ENCODE results near the gene GABRG3. TPM values are rescaled to one million over a fixed set of nuclear protein-coding genes. Genes with fewer than 3 reads are reported as not detected.

GABRG3 gene
- total and polyA plus RNA-seq, 2 donors (not counting 3 experiments of a cell fraction or from before 2014, with no cell fraction given) = not detected

DNA sequence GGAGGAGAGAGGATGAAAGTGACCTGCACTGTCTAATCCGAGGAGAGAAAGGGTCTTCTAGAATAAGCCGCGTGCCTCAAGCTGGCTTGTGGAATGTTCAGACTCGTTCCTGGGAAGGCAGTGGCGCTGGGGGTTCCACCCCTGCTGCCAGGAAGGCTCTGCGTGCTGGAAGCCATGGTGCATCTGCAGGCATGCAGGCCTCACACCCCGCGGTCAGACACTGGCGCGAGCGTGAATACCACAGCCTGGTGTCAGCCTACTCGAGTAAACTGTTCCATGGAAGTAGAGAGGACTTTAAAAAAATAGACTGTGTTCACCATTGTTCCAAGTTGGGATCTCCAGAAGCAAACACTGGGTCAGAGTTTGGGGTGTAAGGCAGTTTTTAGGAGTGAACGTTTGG is 25.9 kb upstream of the GABRG3 start:
- H3K27me3 ChIP-seq (ENCODE audit: control insufficient read depth in 2 of 2, insufficient read depth in 2 of 2, low read length in 2 of 2) = no peaks in the 10 kb centered on the region
- FAIRE-seq = no peak

More for the DNA sequence above, 25.9 kb upstream of the GABRG3 start:
- Histone ChIP-seq H3K9me3 (replicated peaks; ENCODE audit: control insufficient read depth, insufficient read depth, low read length) (peaks cover 2% of the 10 kb centered on the region), H3K4me2 (ENCODE audit: insufficient read depth, low read length) (no peak overlapping the region), H4K20me1 (replicated peaks; ENCODE audit: control insufficient read depth, extremely low read depth, insufficient read depth, low read length) (no peaks in the 10 kb centered on the region), H3K36me3 (ENCODE audit: control insufficient read depth in 2 of 2, extremely low read depth in 1 of 2, insufficient read depth in 2 of 2, low read length in 2 of 2) (no peaks in the 10 kb centered on the region), H3K4me1 (ENCODE audit: control insufficient read depth, extremely low read depth, insufficient read depth, low read length) (no peaks in the 10 kb centered on the region), H3K4me3 (replicated peaks in 1 of 3; ENCODE audit: insufficient read depth in 1 of 3, low read depth in 1 of 3, low read length in 3 of 3) (no peak overlapping the region), H3K9ac (replicated peaks; ENCODE audit: extremely low read depth, insufficient read depth, low read length) (no peak overlapping the region), H3K27ac (ENCODE audit: insufficient read depth, low read depth, low read length) (no peak overlapping the region), H3K79me2 (ENCODE audit: control insufficient read depth, insufficient read depth, low read length) (no peaks in the 10 kb centered on the region), H2AFZ (ENCODE audit: low read depth, low read length) (no peak overlapping the region), H3K9me1 (replicated peaks; ENCODE audit: control insufficient read depth, extremely low read depth, insufficient read depth, low read length) (no peaks in the 10 kb centered on the region)
- no peak for TF ChIP-seq FOS (IDR thresholded peaks at IDR 0.05; ENCODE audit: borderline replicate concordance, insufficient read depth, low read length)
- TF ChIP-seq, protein P1, sequence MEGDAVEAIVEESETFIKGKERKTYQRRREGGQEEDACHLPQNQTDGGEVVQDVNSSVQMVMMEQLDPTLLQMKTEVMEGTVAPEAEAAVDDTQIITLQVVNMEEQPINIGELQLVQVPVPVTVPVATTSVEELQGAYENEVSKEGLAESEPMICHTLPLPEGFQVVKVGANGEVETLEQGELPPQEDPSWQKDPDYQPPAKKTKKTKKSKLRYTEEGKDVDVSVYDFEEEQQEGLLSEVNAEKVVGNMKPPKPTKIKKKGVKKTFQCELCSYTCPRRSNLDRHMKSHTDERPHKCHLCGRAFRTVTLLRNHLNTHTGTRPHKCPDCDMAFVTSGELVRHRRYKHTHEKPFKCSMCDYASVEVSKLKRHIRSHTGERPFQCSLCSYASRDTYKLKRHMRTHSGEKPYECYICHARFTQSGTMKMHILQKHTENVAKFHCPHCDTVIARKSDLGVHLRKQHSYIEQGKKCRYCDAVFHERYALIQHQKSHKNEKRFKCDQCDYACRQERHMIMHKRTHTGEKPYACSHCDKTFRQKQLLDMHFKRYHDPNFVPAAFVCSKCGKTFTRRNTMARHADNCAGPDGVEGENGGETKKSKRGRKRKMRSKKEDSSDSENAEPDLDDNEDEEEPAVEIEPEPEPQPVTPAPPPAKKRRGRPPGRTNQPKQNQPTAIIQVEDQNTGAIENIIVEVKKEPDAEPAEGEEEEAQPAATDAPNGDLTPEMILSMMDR (IDR thresholded peaks at IDR 0.05; ENCODE audit: extremely low read depth in 1 of 2, insufficient read depth in 1 of 2, low read depth in 1 of 2, low read length in 2 of 2) = no peak
- no peak for TF ChIP-seq GATA2 (IDR thresholded peaks at IDR 0.05; ENCODE audit: insufficient read depth, insufficient read length, low read depth, low read length)
- no peak for TF ChIP-seq EZH2 (IDR thresholded peaks at IDR 0.05; ENCODE audit: borderline replicate concordance, low read depth, low read length, severe bottlenecking)
- TF ChIP-seq POLR2A (IDR thresholded peaks at IDR 0.05; ENCODE audit: low read depth, low read length) = no peak
- no peak for TF ChIP-seq JUN (IDR thresholded peaks at IDR 0.05; ENCODE audit: borderline replicate concordance, insufficient read depth, insufficient read length, low read depth)
- TF ChIP-seq POLR2AphosphoS5 (IDR thresholded peaks at IDR 0.05; ENCODE audit: insufficient read depth, low read depth, low read length) = no peak
- TF ChIP-seq, protein P2, sequence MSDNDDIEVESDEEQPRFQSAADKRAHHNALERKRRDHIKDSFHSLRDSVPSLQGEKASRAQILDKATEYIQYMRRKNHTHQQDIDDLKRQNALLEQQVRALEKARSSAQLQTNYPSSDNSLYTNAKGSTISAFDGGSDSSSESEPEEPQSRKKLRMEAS (IDR thresholded peaks at IDR 0.05; ENCODE audit: insufficient read depth, insufficient read length) = no peak
- TF ChIP-seq MYC (IDR thresholded peaks at IDR 0.05; ENCODE audit: low read depth, low read length) = no peak
- ChIA-PET CTCF (no interaction called here), POLR2A (no interaction called here)
- BruUV-seq (replicated peaks) = no TSS peak
- intact Hi-C loops (cut with micrococcal nuclease) = no loop called here
- no peak for DNase-seq (ENCODE audit: low read depth, low spot score)
- dilution Hi-C loops (cut with MboI; ENCODE audit: extremely low pct_ligation_motif_present, low sequenced_read_pairs) = no loop called here

All from endothelial cell of umbilical vein (primary cell).